Measurements from ENCODE around the gene ENDOG.

- TF ChIP-seq YY1 (IDR thresholded peaks at IDR 0.05; ENCODE audit: insufficient read depth, insufficient read length) (no peak), SUZ12 (IDR thresholded peaks at IDR 0.05; ENCODE audit: extremely low read depth, insufficient read depth, insufficient read length) (no peak)
Measured at GRCh38 chr9:128845186-128845931, 27.1 kb downstream of the ENDOG start.
